GM12801 (cell line): ENCODE results near the gene INSM1.

ENCODE experiments used
- TF ChIP-seq, protein P1 (sequence below): IDR thresholded peaks from one replicate; pipeline ENCODE4 v1.5.1; 2011; ENCODE audit warnings: control low read depth; ENCODE audit not compliant: insufficient read length; ENCODE audit errors: extremely low read depth

The INSM1 gene

DNA sequence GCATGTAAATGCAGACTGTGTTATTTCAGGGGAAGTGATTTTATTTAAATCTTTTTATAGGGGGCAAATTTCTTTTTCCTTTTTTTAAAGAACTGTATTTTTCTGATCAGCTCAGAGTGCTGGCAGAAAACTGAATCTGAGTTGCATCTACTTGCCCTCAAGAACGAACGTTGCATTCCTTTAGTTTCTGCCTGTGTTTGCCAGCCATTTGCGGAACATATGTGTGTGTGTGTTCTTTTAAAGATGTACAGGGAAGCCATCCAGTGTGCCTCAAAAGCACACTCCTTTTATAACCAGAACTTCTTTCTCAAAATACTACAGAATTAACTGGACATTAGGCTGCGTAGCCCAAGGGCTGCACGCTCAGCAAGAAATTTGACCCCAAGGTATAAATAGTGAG lies 25.8 kb upstream of the INSM1 start:
- TF ChIP-seq, protein P1, sequence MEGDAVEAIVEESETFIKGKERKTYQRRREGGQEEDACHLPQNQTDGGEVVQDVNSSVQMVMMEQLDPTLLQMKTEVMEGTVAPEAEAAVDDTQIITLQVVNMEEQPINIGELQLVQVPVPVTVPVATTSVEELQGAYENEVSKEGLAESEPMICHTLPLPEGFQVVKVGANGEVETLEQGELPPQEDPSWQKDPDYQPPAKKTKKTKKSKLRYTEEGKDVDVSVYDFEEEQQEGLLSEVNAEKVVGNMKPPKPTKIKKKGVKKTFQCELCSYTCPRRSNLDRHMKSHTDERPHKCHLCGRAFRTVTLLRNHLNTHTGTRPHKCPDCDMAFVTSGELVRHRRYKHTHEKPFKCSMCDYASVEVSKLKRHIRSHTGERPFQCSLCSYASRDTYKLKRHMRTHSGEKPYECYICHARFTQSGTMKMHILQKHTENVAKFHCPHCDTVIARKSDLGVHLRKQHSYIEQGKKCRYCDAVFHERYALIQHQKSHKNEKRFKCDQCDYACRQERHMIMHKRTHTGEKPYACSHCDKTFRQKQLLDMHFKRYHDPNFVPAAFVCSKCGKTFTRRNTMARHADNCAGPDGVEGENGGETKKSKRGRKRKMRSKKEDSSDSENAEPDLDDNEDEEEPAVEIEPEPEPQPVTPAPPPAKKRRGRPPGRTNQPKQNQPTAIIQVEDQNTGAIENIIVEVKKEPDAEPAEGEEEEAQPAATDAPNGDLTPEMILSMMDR = no peak

DNA sequence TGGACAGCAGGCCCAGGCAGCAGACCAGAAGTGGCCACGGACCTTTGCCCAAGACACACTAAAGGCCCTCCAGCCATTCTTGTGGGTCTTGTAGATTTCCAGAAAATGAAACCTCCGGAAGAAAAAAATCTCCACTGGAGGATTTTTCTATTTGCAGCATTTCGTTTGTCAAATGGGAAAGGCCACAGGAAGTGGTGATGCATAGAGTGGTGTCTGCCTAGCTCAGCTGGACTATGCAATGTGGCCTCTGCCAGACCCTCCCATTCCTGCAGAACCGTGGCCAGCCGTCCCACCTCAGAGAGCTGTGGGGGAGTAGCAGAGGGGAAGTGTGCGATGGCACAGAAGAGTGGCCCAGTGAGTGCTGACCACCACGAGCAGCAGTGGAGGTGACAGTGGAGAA lies 24.0 kb upstream of the INSM1 start:
- TF ChIP-seq, protein P1 = no peak

DNA sequence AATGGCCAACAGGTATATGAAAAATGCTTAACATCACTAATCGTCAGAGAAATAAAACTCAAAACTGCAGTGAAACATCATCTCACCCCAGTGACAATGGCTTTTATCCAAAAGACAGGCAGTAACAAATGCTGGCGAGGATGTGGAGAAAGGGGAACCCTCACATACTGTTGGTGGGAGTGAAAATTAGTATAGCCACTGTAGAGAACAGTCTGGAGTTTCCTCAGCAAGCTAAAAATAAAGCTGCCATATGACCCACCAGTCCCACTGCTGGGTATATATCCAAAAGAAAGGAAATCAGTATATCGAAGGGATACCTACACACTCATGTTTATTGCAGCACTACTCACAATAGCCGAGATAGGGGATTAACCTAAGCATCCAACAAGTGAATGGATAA lies 23.4 kb upstream of the INSM1 start:
- TF ChIP-seq, protein P1 = no peak

- TF ChIP-seq, protein P1 = no peak
These were observed 14.3 kb upstream of the INSM1 start for GRCh38 chr20:20353576-20353975.

DNA sequence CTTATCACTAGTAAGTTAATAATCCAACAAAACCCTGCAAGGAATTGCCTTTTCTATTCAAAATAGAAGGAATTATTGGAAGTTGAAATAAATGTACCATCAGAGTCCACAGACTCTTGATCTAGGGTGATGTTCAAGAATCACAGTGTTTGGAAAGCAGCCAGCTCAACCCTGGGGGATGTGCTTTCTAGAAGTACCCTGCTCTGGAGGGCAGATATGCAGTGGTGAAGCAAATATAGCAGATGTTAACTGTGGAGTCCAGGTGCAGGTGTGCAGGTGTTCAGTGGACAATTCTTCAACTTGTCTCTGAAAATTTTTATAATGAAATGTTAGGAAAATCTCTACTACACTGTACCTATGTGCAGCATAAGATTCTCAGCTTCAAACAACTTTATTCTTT lies 9.1 kb upstream of the INSM1 start:
- TF ChIP-seq, protein P1 = no peak

- TF ChIP-seq, protein P1 = no peak
These were observed 8.3 kb upstream of the INSM1 start for GRCh38 chr20:20359628-20360027.

- TF ChIP-seq, protein P1 = peak; percentile 4
These were observed 7.4 kb upstream of the INSM1 start for GRCh38 chr20:20360464-20360863.
